SK-N-SH treated with all-trans-retinoic acid at 6 μM for 48 hours (cell line): ENCODE data around the gene STKLD1.

Experiments
- ATAC-seq: fragments of 200-7000 bp; cut with Tn5 transposase; 3 replicates; pipeline ENCODE4 v1.9.1; 2020; ENCODE audit warnings: mild to moderate bottlenecking, moderate library complexity
- ARNTL ChIP-seq: fragments of 450-650 bp; formaldehyde crosslinking; IDR thresholded peaks from 2 replicates; pipeline ENCODE4 v1.5.0; 2020; ENCODE audit warnings: low read depth, mild to moderate bottlenecking, moderate library complexity, borderline replicate concordance
- BACH2 ChIP-seq: fragments of 250-450 bp; sonication (Bioruptor Pico); IDR thresholded peaks from 2 replicates; pipeline ENCODE4 v1.9.0; 2021; ENCODE audit warnings: mild to moderate bottlenecking, borderline replicate concordance
- CREB5 ChIP-seq: fragments of 250-450 bp; sonication (Bioruptor Pico); IDR thresholded peaks from 2 replicates; pipeline ENCODE4 v1.5.1; 2020; ENCODE audit warnings: low read depth, mild to moderate bottlenecking, moderate library complexity
- CSDC2 ChIP-seq: fragments of 250-450 bp; sonication (Bioruptor Pico); IDR thresholded peaks from 2 replicates; pipeline ENCODE4 v1.5.0; 2020; ENCODE audit warnings: mild to moderate bottlenecking, moderate library complexity
- CSRNP3 ChIP-seq: fragments of 250-450 bp; sonication (Bioruptor Pico); IDR thresholded peaks from 2 replicates; pipeline ENCODE4 v1.5.1; 2021; ENCODE audit warnings: mild to moderate bottlenecking, moderate library complexity
- ESRRG ChIP-seq: fragments of 250-450 bp; sonication (Bioruptor Pico); IDR thresholded peaks from 2 replicates; pipeline ENCODE4 v1.6.1; 2021; ENCODE audit warnings: mild to moderate bottlenecking
- GLIS3 ChIP-seq: fragments of 250-450 bp; sonication (Bioruptor Pico); IDR thresholded peaks from 2 replicates; pipeline ENCODE4 v1.5.0; 2020; ENCODE audit warnings: mild to moderate bottlenecking, moderate library complexity
- ISL1 ChIP-seq: fragments of 250-450 bp; sonication (Bioruptor Pico); IDR thresholded peaks from 2 replicates; pipeline ENCODE4 v2.1.2; 2022; ENCODE audit warnings: mild to moderate bottlenecking, moderate library complexity
- OSR1 ChIP-seq: fragments of 250-450 bp; sonication (Bioruptor Pico); IDR thresholded peaks from 2 replicates; pipeline ENCODE4 v1.8.0; 2022; ENCODE audit warnings: moderate library complexity, mild to moderate bottlenecking, inconsistent platforms
- PATZ1 ChIP-seq: fragments of 250-450 bp; sonication (Bioruptor Pico); IDR thresholded peaks from 2 replicates; pipeline ENCODE4 v1.8.0; 2020; ENCODE audit warnings: mild to moderate bottlenecking, moderate library complexity, borderline replicate concordance
- PPARA ChIP-seq: fragments of 250-450 bp; sonication (Bioruptor Pico); IDR thresholded peaks from 2 replicates; pipeline ENCODE4 v1.5.0; 2020; ENCODE audit warnings: mild to moderate bottlenecking, borderline replicate concordance
- SNAI2 ChIP-seq: fragments of 250-450 bp; sonication (Bioruptor Pico); IDR thresholded peaks from 2 replicates; pipeline ENCODE4 v1.5.0; 2020; ENCODE audit warnings: mild to moderate bottlenecking, moderate library complexity
- TOX ChIP-seq: fragments of 250-450 bp; sonication (Bioruptor Pico); IDR thresholded peaks from 2 replicates; pipeline ENCODE4 v1.8.0; 2021; ENCODE audit warnings: mild to moderate bottlenecking, moderate library complexity, borderline replicate concordance
- TSHZ2 ChIP-seq: fragments of 250-450 bp; sonication (Bioruptor Pico); IDR thresholded peaks from 2 replicates; pipeline ENCODE4 v1.5.0; 2020; ENCODE audit warnings: mild to moderate bottlenecking, moderate library complexity
- ZC3H10 ChIP-seq: fragments of 250-450 bp; sonication (Bioruptor Pico); IDR thresholded peaks from 2 replicates; pipeline ENCODE4 v1.5.1; 2021; ENCODE audit warnings: mild to moderate bottlenecking, moderate library complexity
- ZFP3 ChIP-seq: fragments of 250-450 bp; sonication (Bioruptor Pico); IDR thresholded peaks from 2 replicates; pipeline ENCODE4 v1.5.0; 2020; ENCODE audit warnings: mild to moderate bottlenecking, moderate library complexity
- ZFP30 ChIP-seq: fragments of 450-650 bp; formaldehyde crosslinking; IDR thresholded peaks from 2 replicates; pipeline ENCODE4 v1.5.0; 2022; ENCODE audit warnings: mild to moderate bottlenecking, moderate library complexity
- ZNF565 ChIP-seq: fragments of 450-650 bp; formaldehyde crosslinking; conservative IDR thresholded peaks from 2 replicates; pipeline ENCODE4 v1.5.0; 2020; ENCODE audit warnings: low read depth, mild to moderate bottlenecking, moderate library complexity
- ZNF70 ChIP-seq: fragments of 450-650 bp; formaldehyde crosslinking; IDR thresholded peaks from 2 replicates; pipeline ENCODE4 v1.5.0; 2020; ENCODE audit warnings: mild to moderate bottlenecking, moderate library complexity
- ZNF8 ChIP-seq: fragments of 450-650 bp; formaldehyde crosslinking; IDR thresholded peaks from 2 replicates; pipeline ENCODE4 v1.5.0; 2020; ENCODE audit warnings: mild to moderate bottlenecking, moderate library complexity

STKLD1 gene

GRCh38 chr9:133348718-133349573 lies 27.2 kb upstream of the STKLD1 start (continued):
- TF ChIP-seq PATZ1 (no peak), GLIS3 (no peak), CSDC2 (CRISPR knock-in tag) (no peak), ZNF565 (CRISPR knock-in tag) (no peak), ZNF8 (CRISPR knock-in tag) (no peak), ZFP3 (CRISPR knock-in tag) (no peak), TSHZ2 (no peak), CSRNP3 (CRISPR knock-in tag) (no peak), TOX (CRISPR knock-in tag) (no peak)

GRCh38 chr9:133349965-133350616 lies 26.1 kb upstream of the STKLD1 start:
- no peak for ATAC-seq
- TF ChIP-seq ZFP30: no peak
- no peak for TF ChIP-seq ESRRG (CRISPR knock-in tag)
- no peak for TF ChIP-seq GLIS3
- no peak for TF ChIP-seq ARNTL (CRISPR knock-in tag)
- no peak for TF ChIP-seq OSR1
- TF ChIP-seq PPARA (CRISPR knock-in tag): no peak
- TF ChIP-seq TOX (CRISPR knock-in tag): no peak
- TF ChIP-seq ISL1 (CRISPR knock-in tag): no peak
- no peak for TF ChIP-seq ZC3H10
- no peak for TF ChIP-seq ZNF8 (CRISPR knock-in tag)
- no peak for TF ChIP-seq CSDC2 (CRISPR knock-in tag)
- TF ChIP-seq CREB5: no peak

GRCh38 chr9:133351526-133351907 lies 24.6 kb upstream of the STKLD1 start:
- no peak for ATAC-seq
- TF ChIP-seq ARNTL (CRISPR knock-in tag): no peak
- TF ChIP-seq ZNF8 (CRISPR knock-in tag): no peak
- no peak for TF ChIP-seq PATZ1
- TF ChIP-seq ISL1 (CRISPR knock-in tag): no peak
- TF ChIP-seq ZFP3 (CRISPR knock-in tag): no peak
- TF ChIP-seq BACH2: no peak
- no peak for TF ChIP-seq ESRRG (CRISPR knock-in tag)
- no peak for TF ChIP-seq ZNF565 (CRISPR knock-in tag)
- TF ChIP-seq ZNF70 (CRISPR knock-in tag): no peak
- TF ChIP-seq PPARA (CRISPR knock-in tag): no peak
- TF ChIP-seq SNAI2 (CRISPR knock-in tag): no peak
- TF ChIP-seq OSR1: no peak
- no peak for TF ChIP-seq CSRNP3 (CRISPR knock-in tag)
